Muscle layer of colon (tissue), 2 donors: ENCODE results near the gene CNOT1.
A peak's percentile ranks its signal among the peaks of the same experiment; 100 is the strongest.

Source experiments
- H3K27ac ChIP-seq: one replicate; pipeline ENCODE4 v1.7.0; 2013; ENCODE audit warnings: low read depth, mild to moderate bottlenecking, low read length, moderate library complexity
- H3K27me3 ChIP-seq, 2 donors: one replicate each; pipeline ENCODE4 v1.7.0; 2013; ENCODE audit warnings: low read length in 2 of 2, mild to moderate bottlenecking in 2 of 2; ENCODE audit not compliant: insufficient read depth in 2 of 2, control insufficient read depth in 1 of 2
- H3K36me3 ChIP-seq: one replicate; pipeline ENCODE4 v1.7.0; 2013; ENCODE audit warnings: mild to moderate bottlenecking, low read length; ENCODE audit not compliant: insufficient read depth
- H3K4me1 ChIP-seq: one replicate; pipeline ENCODE4 v1.7.0; 2013; ENCODE audit warnings: mild to moderate bottlenecking, low read length; ENCODE audit not compliant: insufficient read depth
- H3K4me3 ChIP-seq, 2 donors: one replicate each; pipeline ENCODE4 v1.7.0; 2013; ENCODE audit warnings: low read length in 2 of 2, low read depth in 1 of 2, mild to moderate bottlenecking in 1 of 2, moderate library complexity in 1 of 2
- H3K9ac ChIP-seq: one replicate; pipeline ENCODE4 v1.7.0; 2013; ENCODE audit warnings: low read length
- H3K9me3 ChIP-seq: one replicate; pipeline ENCODE4 v1.7.0; 2013; ENCODE audit warnings: mild to moderate bottlenecking, low read length
- donor health status: abdominal sarcoma.
- donor health status: Adenocarcinoma of cecum.

The CNOT1 gene

GRCh38 chr16:58506241-58507194 lies 123.1 kb downstream of the CNOT1 start:
- Histone ChIP-seq H3K27ac (no peak overlapping the region), H3K9me3 (no peaks in the 10 kb centered on the region), H3K4me1 (no peaks in the 10 kb centered on the region), H3K4me3 (no peak overlapping the region), H3K27me3 (peaks cover 11 to 17% of the 10 kb centered on the region in 2 donors), H3K36me3 (no peaks in the 10 kb centered on the region), H3K9ac (no peak overlapping the region)

- H3K9me3 ChIP-seq, result no peaks in the 10 kb centered on the region
- no peaks in the 10 kb centered on the region for H3K36me3 ChIP-seq
- H3K27ac ChIP-seq, result no peak overlapping the region
- no peak overlapping the region for H3K9ac ChIP-seq
- peaks cover 23 to 34% of the 10 kb centered on the region in 2 donors for H3K27me3 ChIP-seq
- H3K4me3 ChIP-seq, result no peak overlapping the region
- no peaks in the 10 kb centered on the region for H3K4me1 ChIP-seq
These were observed 125.5 kb downstream of the CNOT1 start for GRCh38 chr16:58503863-58504688.

GRCh38 chr16:58503166-58503862 lies 126.3 kb downstream of the CNOT1 start:
- peaks cover 23 to 34% of the 10 kb centered on the region in 2 donors for H3K27me3 ChIP-seq
- H3K4me3 ChIP-seq, result no peak overlapping the region
- H3K36me3 ChIP-seq, result no peaks in the 10 kb centered on the region
- H3K9ac ChIP-seq, result no peak overlapping the region
- H3K27ac ChIP-seq, result no peak overlapping the region
- H3K9me3 ChIP-seq, result no peaks in the 10 kb centered on the region
- H3K4me1 ChIP-seq, result no peaks in the 10 kb centered on the region

GRCh38 chr16:58502217-58502921 lies 127.3 kb downstream of the CNOT1 start:
- no peaks in the 10 kb centered on the region for H3K36me3 ChIP-seq
- no peak overlapping the region for H3K27ac ChIP-seq
- no peaks in the 10 kb centered on the region for H3K9me3 ChIP-seq
- no peaks in the 10 kb centered on the region for H3K4me1 ChIP-seq
- H3K4me3 ChIP-seq, result no peak overlapping the region
- peaks cover 23 to 34% of the 10 kb centered on the region in 2 donors for H3K27me3 ChIP-seq
- no peak overlapping the region for H3K9ac ChIP-seq

- no peak overlapping the region for H3K9ac ChIP-seq
- H3K27ac ChIP-seq, result no peak overlapping the region
- no peaks in the 10 kb centered on the region for H3K9me3 ChIP-seq
- peaks cover 23 to 29% of the 10 kb centered on the region in 2 donors for H3K27me3 ChIP-seq
- H3K4me3 ChIP-seq, result peak overlapping the region; percentile 32 to 38
- H3K36me3 ChIP-seq, result no peaks in the 10 kb centered on the region
- no peaks in the 10 kb centered on the region for H3K4me1 ChIP-seq
These were observed 128.1 kb downstream of the CNOT1 start for GRCh38 chr16:58501242-58502131.

- Histone ChIP-seq H3K27me3 (peaks cover 23 to 26% of the 10 kb centered on the region in 2 donors), H3K9me3 (no peaks in the 10 kb centered on the region), H3K36me3 (no peaks in the 10 kb centered on the region), H3K4me3 (peak overlapping the region; percentile 13 to 32), H3K4me1 (no peaks in the 10 kb centered on the region), H3K9ac (no peak overlapping the region), H3K27ac (no peak overlapping the region)
These were observed 129.0 kb downstream of the CNOT1 start for GRCh38 chr16:58500430-58501241.

GRCh38 chr16:58499615-58500351 lies 129.8 kb downstream of the CNOT1 start, which contains the start of gene NDRG4:
TSS of gene NDRG4 (plus strand) at chr16:58500143. CDS start at chr16:58500249, 106 bp downstream.
- H3K4me1 ChIP-seq, result peaks cover 6% of the 10 kb centered on the region
- no peaks in the 10 kb centered on the region for H3K9me3 ChIP-seq
- peaks cover 23 to 26% of the 10 kb centered on the region in 2 donors for H3K27me3 ChIP-seq
- H3K36me3 ChIP-seq, result no peaks in the 10 kb centered on the region
- H3K9ac ChIP-seq, result no peak within 1 kb of the TSS
- no peak within 1 kb of the TSS for H3K27ac ChIP-seq
- peak within 1 kb of the TSS in 1 of 2 donors; percentile 13 for H3K4me3 ChIP-seq

GRCh38 chr16:58499092-58499511 lies 130.5 kb downstream of the CNOT1 start:
- H3K27me3 ChIP-seq, result peaks cover 23 to 26% of the 10 kb centered on the region in 2 donors
- H3K9ac ChIP-seq, result no peak overlapping the region
- H3K36me3 ChIP-seq, result no peaks in the 10 kb centered on the region
- no peak overlapping the region for H3K27ac ChIP-seq
- peaks cover 6% of the 10 kb centered on the region for H3K4me1 ChIP-seq
- no peaks in the 10 kb centered on the region for H3K9me3 ChIP-seq
- H3K4me3 ChIP-seq, result no peak overlapping the region
